Muscle layer of colon (tissue), 2 donors: ENCODE results near the gene HOMER2.

ENCODE experiments used
- H3K27ac ChIP-seq: one replicate; pipeline ENCODE4 v1.7.0; 2013; ENCODE audit warnings: low read depth, mild to moderate bottlenecking, low read length, moderate library complexity
- H3K27me3 ChIP-seq, 2 donors: one replicate each; pipeline ENCODE4 v1.7.0; 2013; ENCODE audit warnings: low read length in 2 of 2, mild to moderate bottlenecking in 2 of 2; ENCODE audit not compliant: insufficient read depth in 2 of 2, control insufficient read depth in 1 of 2
- H3K36me3 ChIP-seq: one replicate; pipeline ENCODE4 v1.7.0; 2013; ENCODE audit warnings: mild to moderate bottlenecking, low read length; ENCODE audit not compliant: insufficient read depth
- H3K4me1 ChIP-seq: one replicate; pipeline ENCODE4 v1.7.0; 2013; ENCODE audit warnings: mild to moderate bottlenecking, low read length; ENCODE audit not compliant: insufficient read depth
- H3K4me3 ChIP-seq, 2 donors: one replicate each; pipeline ENCODE4 v1.7.0; 2013; ENCODE audit warnings: low read length in 2 of 2, low read depth in 1 of 2, mild to moderate bottlenecking in 1 of 2, moderate library complexity in 1 of 2
- H3K9ac ChIP-seq: one replicate; pipeline ENCODE4 v1.7.0; 2013; ENCODE audit warnings: low read length
- H3K9me3 ChIP-seq: one replicate; pipeline ENCODE4 v1.7.0; 2013; ENCODE audit warnings: mild to moderate bottlenecking, low read length
- donor health status: abdominal sarcoma.
- donor health status: Adenocarcinoma of cecum.

Gene HOMER2

DNA sequence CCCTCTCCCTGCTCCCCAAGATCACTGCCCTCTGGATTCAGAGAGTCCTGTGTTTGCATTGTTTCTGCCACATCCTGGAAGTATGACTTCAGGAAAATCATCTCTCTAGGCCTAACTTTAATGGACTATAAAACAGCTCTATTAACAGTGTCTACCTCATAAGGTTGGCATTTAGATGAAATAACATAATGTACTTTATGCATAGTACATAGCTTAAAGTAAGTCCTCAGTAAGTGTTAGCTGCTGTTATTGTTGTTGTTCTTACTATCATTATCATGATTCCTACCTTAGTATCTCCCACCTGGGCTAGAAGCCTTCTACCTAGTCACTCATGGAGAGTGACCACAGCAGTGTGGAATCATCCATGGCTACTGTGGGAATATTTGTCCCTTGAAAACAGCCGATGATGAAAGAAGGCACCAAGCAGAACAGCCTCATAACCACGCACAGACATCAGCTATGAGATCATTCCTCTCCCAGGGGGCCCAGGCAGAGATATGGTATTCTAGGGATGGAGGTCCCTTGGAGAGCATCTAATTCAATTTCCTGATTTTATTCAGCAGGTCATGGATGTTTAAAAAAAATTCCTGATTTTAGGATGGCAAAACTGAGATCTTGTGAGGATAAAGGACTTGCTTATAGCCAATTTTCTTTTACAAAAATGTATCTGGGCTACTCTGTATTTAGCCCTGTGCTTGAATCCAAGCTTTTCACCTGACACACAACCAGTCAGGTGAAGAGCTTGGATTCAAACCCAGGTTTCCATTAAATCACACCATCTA, 148.5 kb downstream of the HOMER2 start:
- Histone ChIP-seq H3K9ac (no peak overlapping the region), H3K27me3 (no peaks in the 10 kb centered on the region), H3K27ac (no peak overlapping the region), H3K9me3 (no peaks in the 10 kb centered on the region), H3K4me1 (peaks cover 2% of the 10 kb centered on the region), H3K36me3 (no peaks in the 10 kb centered on the region), H3K4me3 (no peak overlapping the region)

DNA sequence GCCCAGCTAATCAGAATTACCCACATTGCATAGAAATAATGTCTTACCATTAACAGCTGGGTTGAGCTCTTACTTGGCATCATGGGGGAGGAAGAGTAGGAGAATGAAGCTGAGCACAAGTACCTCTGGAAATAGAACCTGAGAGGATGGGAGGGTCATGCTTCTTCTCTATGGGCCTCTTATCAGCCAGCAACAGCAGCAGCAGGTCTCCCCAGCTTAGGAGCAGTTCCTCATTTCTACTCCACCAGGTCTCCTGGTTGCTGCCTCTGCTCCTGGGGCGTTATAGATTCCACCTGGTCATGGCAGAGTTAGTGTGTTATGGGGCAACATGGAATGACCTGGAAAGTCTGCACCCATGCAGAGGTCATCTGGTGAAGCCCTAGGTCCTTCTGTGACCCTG, 150.0 kb downstream of the HOMER2 start:
- no peak overlapping the region for H3K9ac ChIP-seq
- no peaks in the 10 kb centered on the region for H3K27me3 ChIP-seq
- H3K27ac ChIP-seq, result no peak overlapping the region
- H3K4me1 ChIP-seq, result no peaks in the 10 kb centered on the region
- H3K36me3 ChIP-seq, result no peaks in the 10 kb centered on the region
- no peak overlapping the region for H3K4me3 ChIP-seq
- H3K9me3 ChIP-seq, result no peaks in the 10 kb centered on the region

DNA sequence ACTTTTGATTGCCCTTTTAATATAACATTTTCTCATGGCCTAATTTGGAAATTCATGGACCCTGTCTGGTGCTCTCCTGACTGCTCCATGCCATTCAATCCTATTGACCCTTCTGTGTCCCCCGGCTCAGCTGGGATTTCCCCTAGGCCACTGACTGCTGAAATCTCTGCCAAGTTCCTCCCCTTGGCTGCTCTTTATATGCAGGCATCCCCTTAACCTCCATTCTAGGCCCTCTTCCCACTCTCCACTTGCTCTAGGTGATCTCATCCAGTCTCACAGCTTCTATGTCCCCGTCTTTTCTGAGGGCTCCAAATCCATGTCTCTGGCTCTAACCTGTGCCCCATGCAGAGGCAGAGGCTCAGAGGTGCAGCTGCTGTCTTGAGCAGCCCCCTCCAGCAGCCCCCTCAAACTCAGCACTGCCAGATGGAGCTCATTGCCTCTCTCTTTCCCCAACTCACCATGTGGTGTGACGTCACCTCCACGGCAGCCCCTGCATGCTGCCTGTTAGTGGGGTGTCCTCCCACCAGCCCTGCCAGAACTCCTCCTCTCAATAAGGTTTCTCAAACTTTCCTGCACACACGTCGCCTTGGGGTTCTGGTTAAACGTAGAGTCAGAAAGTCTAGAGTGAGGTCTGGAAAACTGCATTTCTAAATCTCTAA, 153.2 kb downstream of the HOMER2 start:
- Histone ChIP-seq H3K27me3 (no peaks in the 10 kb centered on the region), H3K36me3 (no peaks in the 10 kb centered on the region), H3K9ac (no peak overlapping the region), H3K4me3 (no peak overlapping the region), H3K9me3 (no peaks in the 10 kb centered on the region), H3K27ac (no peak overlapping the region), H3K4me1 (no peaks in the 10 kb centered on the region)
